Smooth muscle cell (in vitro differentiated cells): ENCODE measurements around the gene CFI. TPM values are rescaled to one million over a fixed set of nuclear protein-coding genes. Genes with fewer than 3 reads are reported as not detected.

ENCODE experiments used
- DNase-seq: peaks from one replicate; lab custom pipeline; 2025; ENCODE audit not compliant: unreplicated experiment; lab: John Stamatoyannopoulos, UW
- H2AFZ ChIP-seq: fragments of 200-600 bp; sonication (generic); 2 replicates; pipeline ENCODE4 v1.6.0; 2016; ENCODE audit warnings: antibody characterized with exemption, low read depth, mild to moderate bottlenecking
- H3F3A ChIP-seq: fragments of 200-600 bp; sonication (generic); 2 replicates; pipeline ENCODE4 v1.6.0; 2017; ENCODE audit warnings: antibody characterized with exemption, low read depth
- H3K27ac ChIP-seq: fragments of 200-600 bp; sonication (generic); 2 replicates; pipeline ENCODE4 v1.5.1; 2016; ENCODE audit warnings: low read depth, mild to moderate bottlenecking
- H3K27me3 ChIP-seq: fragments of 200-600 bp; sonication (generic); 2 replicates; pipeline ENCODE4 v1.6.1; 2016; ENCODE audit warnings: low read depth, mild to moderate bottlenecking
- H3K36me3 ChIP-seq: fragments of 200-600 bp; sonication (generic); 2 replicates; pipeline ENCODE4 v1.5.1; 2016; ENCODE audit warnings: low read depth
- H3K4me1 ChIP-seq: fragments of 200-600 bp; sonication (generic); 2 replicates; pipeline ENCODE4 v1.5.1; 2016; ENCODE audit warnings: low read depth
- H3K4me2 ChIP-seq: fragments of 200-600 bp; sonication (generic); 2 replicates; pipeline ENCODE4 v1.6.0; 2016; ENCODE audit warnings: mild to moderate bottlenecking
- H3K4me3 ChIP-seq: fragments of 200-600 bp; sonication (generic); 2 replicates; pipeline ENCODE4 v1.5.1; 2016; ENCODE audit warnings: mild to moderate bottlenecking
- H3K79me2 ChIP-seq: fragments of 200-600 bp; sonication (generic); 2 replicates; pipeline ENCODE4 v1.6.0; 2016; ENCODE audit warnings: low read depth, mild to moderate bottlenecking
- H3K9ac ChIP-seq: fragments of 200-600 bp; sonication (generic); 2 replicates; pipeline ENCODE4 v1.6.0; 2016; ENCODE audit warnings: low read depth
- H3K9me3 ChIP-seq: fragments of 200-600 bp; sonication (generic); replicated peaks from 2 replicates; pipeline ENCODE4 v1.5.1; 2016; ENCODE audit warnings: low read depth
- H4K20me1 ChIP-seq: fragments of 200-600 bp; sonication (generic); 2 replicates; pipeline ENCODE4 v1.6.0; 2016; ENCODE audit warnings: low read depth
- CTCF ChIP-seq: fragments of 200-600 bp; sonication (generic); IDR thresholded peaks from 2 replicates; pipeline ENCODE4 v1.5.1; 2017; ENCODE audit warnings: borderline replicate concordance, mild to moderate bottlenecking, antibody characterized with exemption; ENCODE audit not compliant: insufficient read depth, poor library complexity, severe bottlenecking
- WGBS: methylation state at CpG from one replicate; pipeline ENCODE4 v1.1.7; 2016; ENCODE audit warnings: low lambda C conversion rate; 5-methylcytosine and 5-hydroxymethylcytosine counted together
- polyA plus RNA-seq: library from polyadenylated mRNA; unstranded; fragments of >200 nt; fragmentation: Nextera tagmentation; extraction: Ambion mirVana; gene quantifications from 2 replicates; pipeline ENCODE4 v1.2.1, GENCODE V29; 2016
- total RNA-seq: library from RNA; depleted of rRNA; stranded (reverse); fragments of >200 nt; gene quantifications from 2 replicates; pipeline ENCODE4 v1.2.3, GENCODE V29; 2014

Gene CFI
- total and polyA plus RNA-seq, 2 experiments from 2014 or later = 0.63 to 1.1 TPM

GRCh38 chr4:109846395-109847098 lies 44.7 kb upstream of the CFI start:
- no peak for DNase-seq
- H4K20me1 ChIP-seq = no peaks in the 10 kb centered on the region
- TF ChIP-seq CTCF = no peak
- H3K27me3 ChIP-seq = no peaks in the 10 kb centered on the region
- no peaks in the 10 kb centered on the region for H3K36me3 ChIP-seq
- no peaks in the 10 kb centered on the region for H3F3A ChIP-seq
- H2AFZ ChIP-seq = peak overlapping the region; percentile 45
- WGBS = 44% methylated on average over 6 of the region's 6 CpGs
- no peak overlapping the region for H3K4me3 ChIP-seq
- H3K79me2 ChIP-seq = no peaks in the 10 kb centered on the region
- H3K4me2 ChIP-seq = peak overlapping the region; percentile 40
- H3K27ac ChIP-seq = no peak overlapping the region
- H3K4me1 ChIP-seq = peaks cover 16% of the 10 kb centered on the region
- no peaks in the 10 kb centered on the region for H3K9me3 ChIP-seq
- H3K9ac ChIP-seq = no peak overlapping the region

- WGBS = 86% methylated on average over 3 of the region's 3 CpGs
- no peaks in the 10 kb centered on the region for H3K27me3 ChIP-seq
These were observed 35.2 kb upstream of the CFI start for GRCh38 chr4:109836985-109837384.

GRCh38 chr4:109833756-109834155 lies 32.0 kb upstream of the CFI start:
- no peaks in the 10 kb centered on the region for H3K79me2 ChIP-seq
- no peaks in the 10 kb centered on the region for H4K20me1 ChIP-seq
- no peaks in the 10 kb centered on the region for H3K4me1 ChIP-seq
- H3F3A ChIP-seq = no peaks in the 10 kb centered on the region
- no peak for DNase-seq
- H3K27me3 ChIP-seq = no peaks in the 10 kb centered on the region
- H3K4me3 ChIP-seq = no peak overlapping the region
- H3K9ac ChIP-seq = no peak overlapping the region
- no peak overlapping the region for H2AFZ ChIP-seq
- H3K9me3 ChIP-seq = no peaks in the 10 kb centered on the region
- no peak for TF ChIP-seq CTCF
- no peak overlapping the region for H3K4me2 ChIP-seq
- H3K27ac ChIP-seq = no peak overlapping the region
- 100% methylated on average over 4 of the region's 4 CpGs for WGBS
- no peaks in the 10 kb centered on the region for H3K36me3 ChIP-seq

More at GRCh38 chr4:109836985-109837384, 35.2 kb upstream of the CFI start:
- H3K27ac ChIP-seq = no peak overlapping the region
- no peak overlapping the region for H2AFZ ChIP-seq
- H4K20me1 ChIP-seq = no peaks in the 10 kb centered on the region
- no peak overlapping the region for H3K4me3 ChIP-seq
- H3K36me3 ChIP-seq = no peaks in the 10 kb centered on the region
- no peaks in the 10 kb centered on the region for H3K79me2 ChIP-seq
- H3K4me2 ChIP-seq = no peak overlapping the region
- DNase-seq = no peak
- no peaks in the 10 kb centered on the region for H3F3A ChIP-seq
- H3K9me3 ChIP-seq = no peaks in the 10 kb centered on the region
- H3K9ac ChIP-seq = no peak overlapping the region
- no peak for TF ChIP-seq CTCF
- H3K4me1 ChIP-seq = no peaks in the 10 kb centered on the region

- 90% methylated on average over 2 of the region's 2 CpGs for WGBS
- DNase-seq = no peak
- Histone ChIP-seq H3F3A (peaks cover 5% of the 10 kb centered on the region), H3K27ac (no peak within 1 kb of the TSS), H3K9ac (no peak within 1 kb of the TSS), H3K4me1 (no peaks in the 10 kb centered on the region), H2AFZ (no peak within 1 kb of the TSS), H3K27me3 (no peaks in the 10 kb centered on the region), H3K79me2 (no peaks in the 10 kb centered on the region), H4K20me1 (no peaks in the 10 kb centered on the region), H3K36me3 (peaks cover 12% of the 10 kb centered on the region), H3K9me3 (no peaks in the 10 kb centered on the region), H3K4me3 (no peak within 1 kb of the TSS), H3K4me2 (no peak within 1 kb of the TSS)
- TF ChIP-seq CTCF = no peak
These were observed 25.9 kb upstream of the CFI start, which contains the start of gene RRH for GRCh38 chr4:109827672-109828071. RRH (plus strand) TSS chr4:109827972; CDS start chr4:109828028, 56 bp downstream.
